Epithelial cell of proximal tubule (primary cell): Measurements from ENCODE around the gene DAPK2. TPM values are rescaled to one million over a fixed set of nuclear protein-coding genes. Genes with fewer than 3 reads are reported as not detected.

Experiments used
- DNase-seq: peaks from one replicate; pipeline ENCODE4 v3.0.0-alpha.2; 2011; ENCODE audit warnings: low read depth
- H3K4me3 ChIP-seq: 2 replicates; pipeline ENCODE4 v1.5.1; 2011; ENCODE audit warnings: low read depth, mild to moderate bottlenecking, low read length
- CTCF ChIP-seq: conservative IDR thresholded peaks from 2 replicates; pipeline ENCODE4 v1.5.1; 2012; ENCODE audit warnings: low read depth, mild to moderate bottlenecking, low read length
- total RNA-seq: library from RNA; depleted of rRNA; stranded (reverse); fragments of >200 nt; gene quantifications from 2 replicates; pipeline ENCODE4 v1.2.3, GENCODE V29; 2015

The DAPK2 gene
- total RNA-seq, 1 donor from 2014 or later: 7.3 TPM

GRCh38 chr15:64023220-64023619 is 23.1 kb downstream of the DAPK2 start:
- DNase-seq: no peak
- TF ChIP-seq CTCF: no peak
- H3K4me3 ChIP-seq: no peak overlapping the region

- TF ChIP-seq CTCF: no peak
- H3K4me3 ChIP-seq: no peak overlapping the region
- no peak for DNase-seq
Observed at GRCh38 chr15:64022571-64022970, 23.7 kb downstream of the DAPK2 start.

- TF ChIP-seq CTCF: no peak
- DNase-seq: no peak
Observed at GRCh38 chr15:64019764-64020163, 26.5 kb downstream of the DAPK2 start.

GRCh38 chr15:64017591-64018163 is 28.6 kb downstream of the DAPK2 start:
- DNase-seq: no peak
- no peak for TF ChIP-seq CTCF
- H3K4me3 ChIP-seq: no peak overlapping the region

More at GRCh38 chr15:64019764-64020163, 26.5 kb downstream of the DAPK2 start:
- H3K4me3 ChIP-seq: no peak overlapping the region

GRCh38 chr15:64017082-64017588 is 29.1 kb downstream of the DAPK2 start:
- no peak overlapping the region for H3K4me3 ChIP-seq
- no peak for TF ChIP-seq CTCF
- no peak for DNase-seq

GRCh38 chr15:64016257-64016656 is 30.0 kb downstream of the DAPK2 start:
- H3K4me3 ChIP-seq: no peak overlapping the region
- TF ChIP-seq CTCF: no peak
- no peak for DNase-seq

- H3K4me3 ChIP-seq: no peak overlapping the region
- no peak for DNase-seq
- no peak for TF ChIP-seq CTCF
Observed at GRCh38 chr15:64014995-64015394, 31.3 kb downstream of the DAPK2 start.
